ENCODE data around the gene PUS7L.
"Not testable (repeated sequence)": the region's sequence is repeated elsewhere in the genome, so short reads cannot be mapped to it uniquely, and the experiment has no call there.

The PUS7L gene

GRCh38 chr12:43749016-43749415 lies 9.6 kb downstream of the PUS7L start:
- no peak for DNase-seq

- no peak for DNase-seq
Observed at GRCh38 chr12:43744826-43745225, 13.8 kb downstream of the PUS7L start.

GRCh38 chr12:43742106-43742505 lies 16.5 kb downstream of the PUS7L start:
- no peak for DNase-seq

GRCh38 chr12:43740511-43741100 lies 18.0 kb downstream of the PUS7L start:
- DNase-seq = no peak

DNA sequence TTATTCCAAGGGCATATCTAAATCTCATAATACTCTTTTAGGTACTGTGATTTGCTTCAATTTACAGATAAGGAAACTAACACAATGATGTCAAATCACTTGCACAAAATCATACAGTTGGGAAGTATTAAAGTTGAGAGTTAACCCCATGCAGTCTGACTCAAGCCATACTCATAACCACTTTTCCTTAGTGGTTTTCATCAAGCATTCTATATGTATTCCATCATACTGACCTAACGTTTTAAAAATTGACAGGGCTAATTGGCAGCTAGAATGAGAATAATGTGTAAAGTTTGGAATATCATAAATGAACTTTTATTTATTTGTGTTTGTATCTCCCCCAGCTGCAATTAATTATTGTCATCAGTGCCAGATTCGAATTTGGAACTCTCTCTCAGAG lies 20.9 kb downstream of the PUS7L start:
- no peak for DNase-seq

DNA sequence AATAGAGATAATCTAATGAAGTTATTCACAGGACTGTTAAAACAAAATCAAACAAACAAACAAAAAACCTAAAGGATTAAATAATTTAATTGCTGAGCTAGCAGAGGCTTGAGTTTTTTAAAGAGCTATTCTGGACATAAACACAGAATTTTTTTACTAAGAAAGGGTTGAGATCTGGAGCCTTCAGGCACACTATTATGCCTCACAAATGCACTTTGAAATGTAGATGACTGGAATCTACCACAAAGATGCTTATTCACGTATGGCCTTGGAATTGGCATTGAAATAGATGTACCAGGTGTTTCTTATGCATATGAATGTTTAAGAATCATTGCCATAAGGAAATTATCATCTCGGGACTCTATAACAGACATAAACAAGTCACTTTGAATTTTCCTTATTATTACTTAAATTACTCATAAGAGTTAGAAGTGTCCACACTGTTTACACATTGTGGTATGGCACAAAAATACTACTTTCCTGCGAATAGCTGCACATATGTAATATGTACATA lies 21.6 kb downstream of the PUS7L start:
- DNase-seq = no peak

DNA sequence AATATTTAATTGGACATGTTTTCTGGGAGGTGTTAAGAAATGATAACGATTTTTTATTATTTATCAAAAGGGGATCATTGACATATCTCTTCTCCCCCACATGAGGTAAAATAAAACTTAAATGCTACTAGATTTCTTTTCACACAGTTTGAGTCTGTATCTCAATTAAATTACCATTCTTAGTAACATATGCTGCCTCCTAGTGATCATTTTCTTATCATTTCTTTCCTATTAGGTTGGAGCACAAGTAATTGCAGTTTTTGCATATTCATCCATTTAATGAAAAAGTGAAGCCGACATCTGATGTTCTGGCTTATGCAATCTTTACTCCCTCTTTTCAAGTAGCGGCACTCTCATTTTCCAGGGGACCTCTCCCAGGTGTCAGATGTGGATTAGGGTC lies 24.9 kb downstream of the PUS7L start:
- DNase-seq = no peak

DNA sequence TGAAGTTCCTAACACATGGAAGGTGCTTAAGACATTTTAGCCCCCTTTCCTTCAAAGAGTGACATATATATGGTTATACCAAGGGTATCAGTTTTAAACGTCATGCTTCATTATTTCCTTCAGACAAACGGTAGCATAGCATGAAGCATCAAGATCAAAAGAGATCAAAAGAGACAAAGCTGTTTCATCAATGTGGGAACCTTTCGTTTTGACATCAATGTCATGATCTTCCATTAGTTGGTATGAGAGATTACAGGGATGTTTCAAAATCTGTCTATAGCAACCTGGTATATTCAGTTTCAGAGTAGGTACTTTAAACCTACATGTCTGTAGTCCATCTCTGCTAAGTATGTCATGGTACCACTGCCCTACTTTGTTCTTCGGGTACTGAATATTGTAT lies 28.3 kb downstream of the PUS7L start:
- DNase-seq = no peak

- DNase-seq = no peak
Observed at GRCh38 chr12:43728698-43729097, 29.9 kb downstream of the PUS7L start.

GRCh38 chr12:43728117-43728516 lies 30.5 kb downstream of the PUS7L start:
- no peak for DNase-seq

- DNase-seq = no peak
Observed at GRCh38 chr12:43723134-43723533, 35.5 kb downstream of the PUS7L start.

DNA sequence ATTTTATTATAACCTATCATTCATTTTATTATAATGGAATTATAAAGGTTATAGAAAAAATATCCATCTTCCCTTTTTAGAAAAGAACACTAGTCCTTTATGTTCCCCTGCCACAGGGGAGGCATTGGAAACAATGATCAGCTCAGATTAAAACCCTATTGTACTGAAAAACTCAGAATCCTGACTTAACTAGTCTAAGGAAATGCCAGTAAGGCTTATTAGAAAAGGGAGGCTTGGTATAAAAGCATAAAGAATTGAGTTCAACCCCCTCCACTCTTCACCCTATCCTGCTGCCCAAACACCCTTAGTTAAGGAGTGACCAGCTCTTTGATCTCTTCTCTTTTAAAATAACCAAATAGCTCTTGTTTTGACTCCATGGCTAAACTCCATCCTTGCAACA lies 36.0 kb downstream of the PUS7L start:
- no peak for DNase-seq

GRCh38 chr12:43711348-43711747 lies 47.2 kb downstream of the PUS7L start:
- DNase-seq = no peak

GRCh38 chr12:43703772-43704171 lies 54.8 kb downstream of the PUS7L start:
- DNase-seq = not testable (repeated sequence)

DNA sequence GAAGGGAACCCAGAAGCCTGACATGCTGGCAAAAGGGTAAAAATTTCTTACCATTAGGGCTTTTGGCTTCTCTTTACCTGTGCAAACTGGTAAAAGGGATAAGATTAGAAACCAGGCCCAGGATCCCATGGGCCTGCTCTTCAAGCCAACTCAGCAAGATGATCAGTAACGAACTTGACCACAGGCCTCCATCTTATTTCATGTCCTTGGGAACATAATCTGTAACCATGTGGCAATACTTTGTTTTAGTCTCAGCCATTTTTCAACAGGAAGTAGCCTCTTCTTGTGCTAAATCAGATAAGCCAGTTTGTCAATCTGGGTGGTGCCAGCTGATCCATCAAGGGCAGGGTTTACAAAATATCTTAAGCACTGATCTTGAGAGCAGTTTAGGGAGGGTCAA lies 57.4 kb downstream of the PUS7L start:
- not testable (repeated sequence) for DNase-seq

- no peak for DNase-seq
Observed at GRCh38 chr12:43696154-43696553, 62.4 kb downstream of the PUS7L start.

DNA sequence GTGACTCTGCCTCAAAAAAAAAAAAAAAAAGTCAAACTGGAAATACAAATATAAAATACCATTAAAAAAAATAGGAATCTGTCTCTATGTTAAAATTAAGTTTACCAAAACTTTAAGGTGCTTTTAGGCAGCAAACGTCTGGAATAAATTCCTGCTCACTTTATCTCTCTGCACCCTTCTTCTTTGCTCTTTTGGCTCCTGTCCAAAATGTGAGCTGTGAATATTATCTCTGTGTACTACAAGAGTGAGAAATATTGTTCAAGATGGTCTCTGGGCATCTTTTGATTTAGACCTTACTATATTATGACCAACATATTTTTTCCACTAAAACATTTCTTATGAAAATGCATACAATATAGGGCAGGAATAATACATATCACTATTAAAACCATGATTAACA lies 63.7 kb downstream of the PUS7L start:
- no peak for DNase-seq

- no peak for DNase-seq
Observed at GRCh38 chr12:43692064-43692463, 66.5 kb downstream of the PUS7L start.

DNA sequence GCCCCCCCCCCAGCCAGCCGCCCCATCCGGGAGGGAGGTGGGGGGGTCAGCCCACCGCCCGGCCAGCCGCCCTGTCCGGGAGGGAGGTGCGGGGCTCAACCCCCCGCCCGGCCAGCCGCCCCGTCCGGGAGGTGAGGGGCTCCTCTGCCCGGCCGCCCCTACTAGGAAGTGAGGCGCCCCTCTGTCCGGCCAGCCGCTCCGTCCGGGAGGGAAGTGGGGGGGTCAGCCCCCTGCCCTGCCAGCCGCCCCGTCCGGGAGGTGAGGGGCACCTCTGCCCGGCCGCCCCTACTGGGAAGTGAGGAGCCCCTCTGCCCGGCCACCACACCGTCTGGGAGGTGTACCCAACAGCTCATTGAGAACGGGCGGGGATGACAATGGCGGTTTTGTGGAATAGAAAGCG lies 73.1 kb downstream of the PUS7L start:
- not testable (repeated sequence) for DNase-seq

- no peak for DNase-seq
Observed at GRCh38 chr12:43676183-43676813, 82.3 kb downstream of the PUS7L start.

- no peak for DNase-seq
Observed at GRCh38 chr12:43675048-43675904, 83.3 kb downstream of the PUS7L start.

DNA sequence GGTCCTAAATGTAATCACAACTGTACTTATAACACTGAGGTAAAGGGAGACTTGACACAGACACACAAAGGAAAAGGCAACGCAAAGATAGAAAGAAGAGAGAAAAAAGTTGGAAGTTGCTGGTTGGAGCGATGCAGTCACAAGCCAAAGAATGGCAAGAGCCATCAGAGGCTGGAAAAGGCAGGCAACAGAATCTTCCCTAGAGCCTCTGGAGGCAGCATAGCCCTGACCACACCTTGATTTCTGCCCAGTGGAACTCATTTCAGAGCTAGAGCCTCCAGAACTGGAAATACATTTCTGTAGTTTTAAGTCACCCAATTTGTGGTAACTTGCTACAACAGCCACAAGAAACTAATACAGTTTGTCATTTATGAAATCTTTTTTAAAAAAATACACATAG lies 89.2 kb downstream of the PUS7L start:
- DNase-seq = no peak
